HepG2 (cell line): ENCODE measurements around the gene DDRGK1. TPM values are rescaled to one million over a fixed set of nuclear protein-coding genes. Genes with fewer than 3 reads are reported as not detected.
A peak's percentile ranks its signal among the peaks of the same experiment; 100 is the strongest.

Source experiments
- ARID3A ChIP-seq: IDR thresholded peaks from 2 replicates; pipeline ENCODE4 v1.6.1; 2012; ENCODE audit warnings: low read depth, low read length, improper control_type of control experiment
- ARNT ChIP-seq: fragments of 450-650 bp; IDR thresholded peaks from 2 replicates; pipeline ENCODE4 v1.6.1; 2017
- BCL6 ChIP-seq: IDR thresholded peaks from 2 replicates; pipeline ENCODE4 v1.6.1; 2016; ENCODE audit warnings: missing genetic modification reagents, missing compliant biosample characterization
- CBFB ChIP-seq: sonication (generic); formaldehyde crosslinking; IDR thresholded peaks from 2 replicates; pipeline ENCODE4 v1.4.0; 2020; ENCODE audit warnings: missing genetic modification reagents
- CREB3 ChIP-seq: sonication (generic); formaldehyde crosslinking; IDR thresholded peaks from 2 replicates; pipeline ENCODE4 v1.5.0; 2020; ENCODE audit warnings: missing genetic modification reagents
- HNRNPH1 ChIP-seq: fragments of 200-400 bp; formaldehyde crosslinking; optimal IDR thresholded peaks from 2 replicates; pipeline ENCODE3; 2017; ENCODE audit warnings: mild to moderate bottlenecking, low read depth, low read length
- MYNN ChIP-seq: sonication (generic); formaldehyde crosslinking; IDR thresholded peaks from 2 replicates; pipeline ENCODE4 v1.4.0; 2020; ENCODE audit warnings: mild to moderate bottlenecking, low read depth, missing genetic modification reagents
- POGK ChIP-seq: sonication (generic); formaldehyde crosslinking; conservative IDR thresholded peaks from 2 replicates; pipeline ENCODE4 v1.8.0; 2022; ENCODE audit warnings: mild to moderate bottlenecking, moderate library complexity, missing genetic modification reagents
- PRPF4 ChIP-seq: fragments of 200-400 bp; formaldehyde crosslinking; IDR thresholded peaks from 2 replicates; pipeline ENCODE4 v1.6.1; 2016; ENCODE audit warnings: low read length, low read depth; ENCODE audit not compliant: poor library complexity, severe bottlenecking
- SALL2 ChIP-seq: sonication (generic); formaldehyde crosslinking; IDR thresholded peaks from 2 replicates; pipeline ENCODE4 v1.8.1; 2023; ENCODE audit warnings: mild to moderate bottlenecking, missing genetic modification reagents, inconsistent platforms
- SPEN ChIP-seq: sonication (generic); formaldehyde crosslinking; IDR thresholded peaks from 2 replicates; pipeline ENCODE4 v1.5.1; 2020; ENCODE audit warnings: low read depth, mild to moderate bottlenecking, missing genetic modification reagents
- THAP8 ChIP-seq: sonication (generic); formaldehyde crosslinking; IDR thresholded peaks from 2 replicates; pipeline ENCODE4 v1.5.1; 2020; ENCODE audit warnings: missing genetic modification reagents, mild to moderate bottlenecking, borderline replicate concordance
- ZBTB49 ChIP-seq: sonication (generic); formaldehyde crosslinking; IDR thresholded peaks from 2 replicates; pipeline ENCODE4 v1.4.0; 2020; ENCODE audit warnings: missing genetic modification reagents, borderline replicate concordance
- ZFY ChIP-seq: sonication (generic); formaldehyde crosslinking; IDR thresholded peaks from 2 replicates; pipeline ENCODE4 v1.4.0; 2020; ENCODE audit warnings: missing genetic modification reagents
- ZNF235 ChIP-seq: sonication (generic); formaldehyde crosslinking; IDR thresholded peaks from 2 replicates; pipeline ENCODE4 v1.8.1; 2023; ENCODE audit warnings: mild to moderate bottlenecking, missing genetic modification reagents, borderline replicate concordance
- ZNF431 ChIP-seq: sonication (generic); formaldehyde crosslinking; IDR thresholded peaks from 2 replicates; pipeline ENCODE4 v1.9.0; 2022; ENCODE audit warnings: missing genetic modification reagents, low read depth, mild to moderate bottlenecking, borderline replicate concordance
- ZNF546 ChIP-seq: sonication (generic); formaldehyde crosslinking; conservative IDR thresholded peaks from 2 replicates; pipeline ENCODE4 v1.8.1; 2023; ENCODE audit warnings: mild to moderate bottlenecking, missing genetic modification reagents
- ZNF713 ChIP-seq: sonication (generic); formaldehyde crosslinking; IDR thresholded peaks from 2 replicates; pipeline ENCODE4 v1.4.0; 2020; ENCODE audit warnings: mild to moderate bottlenecking, missing genetic modification reagents
- ZNF792 ChIP-seq: IDR thresholded peaks from 2 replicates; pipeline ENCODE4 v1.6.1; 2016
- ZNF891 ChIP-seq: sonication (generic); formaldehyde crosslinking; IDR thresholded peaks from 2 replicates; pipeline ENCODE4 v1.5.0; 2020; ENCODE audit warnings: mild to moderate bottlenecking, missing genetic modification reagents
- polyA plus RNA-seq, 8 experiments: library from polyadenylated mRNA; depleted of rRNA in 3 of 8; stranded (reverse) in 7 of 8; unstranded in 1 of 8; fragments of >200 nt; fragmentation: Illumina TruSeq in 4 of 8; extraction: Trizol in 4 of 8; gene quantifications; 2 replicates each; pipeline versions ENCODE4 v1.2.1 to v1.2.3, GENCODE V29; 2011 to 2016; ENCODE audit warnings: low read depth in 4 of 8, missing spikeins in 1 of 8, mixed read lengths in 1 of 8; ENCODE audit not compliant: insufficient read depth in 1 of 8
- total RNA-seq, 5 experiments: library from RNA; depleted of rRNA; stranded (reverse); fragments of >200 nt; fragmentation: Illumina TruSeq; extraction: Trizol; gene quantifications; 2 replicates each; pipeline ENCODE4 v1.2.3, GENCODE V29; 2016; ENCODE audit warnings: low read depth in 1 of 5

Gene DDRGK1
- total and polyA plus RNA-seq, 2 of the 13 experiments (the other 11 are each of a cell fraction or from before 2014, with no cell fraction given): 96.7 to 149 TPM

GRCh38 chr20:3222635-3223600, 18.4 kb upstream of the DDRGK1 start (continued):
- TF ChIP-seq ZBTB49 (CRISPR knock-in tag): peak; percentile 49; the same call in 1 of the 2 replicates
- TF ChIP-seq CBFB (CRISPR knock-in tag): peak; percentile 88; the same call in 1 of the 2 replicates
- peak; percentile 65; the same call in 1 of the 2 replicates for TF ChIP-seq ZNF891
- peak; percentile 79 for TF ChIP-seq ZFY (CRISPR knock-in tag)
- peak; percentile 42; the same call in 1 of the 2 replicates for TF ChIP-seq ZNF546 (CRISPR knock-in tag)
- TF ChIP-seq SALL2 (CRISPR knock-in tag): peak; percentile 81
- TF ChIP-seq THAP8 (CRISPR knock-in tag): no peak
- no peak for TF ChIP-seq ZNF713
- peak; percentile 95 for TF ChIP-seq SPEN (CRISPR knock-in tag)
- peak; percentile 94 for TF ChIP-seq POGK (CRISPR knock-in tag)
- peak; percentile 86 for TF ChIP-seq BCL6 (CRISPR knock-in tag)
- TF ChIP-seq ARID3A: peak; percentile 91
- no peak for TF ChIP-seq MYNN (CRISPR knock-in tag)
- peak; percentile 76; the same call in 1 of the 2 replicates for TF ChIP-seq ZNF431 (CRISPR knock-in tag)
- TF ChIP-seq HNRNPH1: peak; percentile 69
- peak; percentile 97; the same call in 1 of the 2 replicates for TF ChIP-seq ZNF792 (CRISPR knock-in tag)
- 0 out of 2 replicates have a peak, but pooled peaks have one; percentile 74 for TF ChIP-seq CREB3 (CRISPR knock-in tag)
- TF ChIP-seq PRPF4: peak; percentile 75
- TF ChIP-seq ARNT: no peak
- TF ChIP-seq ZNF235 (CRISPR knock-in tag): no peak
